ENCODE results near the gene ARNT2. TPM values are rescaled to one million over a fixed set of nuclear protein-coding genes. Genes with fewer than 3 reads are reported as not detected.

Gene ARNT2
- total RNA-seq, 1 experiment from 2014 or later, result 7.0 TPM

- Mint-ChIP-seq H3K27ac (no peak overlapping the region), H3K36me3 (no peaks in the 10 kb centered on the region), H3K4me1 (no peaks in the 10 kb centered on the region), H3K4me3 (no peak overlapping the region), H3K27me3 (ENCODE audit: low read depth) (no peaks in the 10 kb centered on the region), H3K9me3 (peaks cover 8% of the 10 kb centered on the region; the same call in 1 of the 2 replicates)
- POLR2A ChIA-PET, result no interaction called here
- ATAC-seq, result no peak
- no peak for DNase-seq (ENCODE audit: low spot score)
- CTCF ChIA-PET, result no interaction called here
- no peak for TF ChIP-seq JUN (CRISPR knock-in tag; IDR thresholded peaks at IDR 0.05)
- no peak for TF ChIP-seq RORB (CRISPR knock-in tag; IDR thresholded peaks at IDR 0.05)
- TF ChIP-seq ATF6 (CRISPR knock-in tag; IDR thresholded peaks at IDR 0.05), result no peak
- TF ChIP-seq, protein P1, sequence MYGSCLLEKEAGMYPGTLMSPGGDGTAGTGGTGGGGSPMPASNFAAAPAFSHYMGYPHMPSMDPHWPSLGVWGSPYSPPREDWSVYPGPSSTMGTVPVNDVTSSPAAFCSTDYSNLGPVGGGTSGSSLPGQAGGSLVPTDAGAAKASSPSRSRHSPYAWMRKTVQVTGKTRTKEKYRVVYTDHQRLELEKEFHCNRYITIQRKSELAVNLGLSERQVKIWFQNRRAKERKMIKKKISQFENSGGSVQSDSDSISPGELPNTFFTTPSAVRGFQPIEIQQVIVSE (CRISPR knock-in tag; IDR thresholded peaks at IDR 0.05; ENCODE audit: borderline replicate concordance), result no peak
- no peak for TF ChIP-seq SP1 (CRISPR knock-in tag; conservative IDR thresholded peaks at IDR 0.05)
- no peak for TF ChIP-seq FOXJ3 (CRISPR knock-in tag; IDR thresholded peaks at IDR 0.05; ENCODE audit: borderline replicate concordance)
- TF ChIP-seq HMGXB4 (CRISPR knock-in tag; IDR thresholded peaks at IDR 0.05), result no peak
Measured at GRCh38 chr15:80547264-80547663, 143.1 kb downstream of the ARNT2 start.

GRCh38 chr15:80549191-80549590 is 145.0 kb downstream of the ARNT2 start:
- ATAC-seq, result no peak
- Mint-ChIP-seq H3K27ac (no peak overlapping the region), H3K36me3 (no peaks in the 10 kb centered on the region), H3K4me1 (no peaks in the 10 kb centered on the region), H3K9me3 (peaks cover 5% of the 10 kb centered on the region; the same call in 1 of the 2 replicates), H3K27me3 (ENCODE audit: low read depth) (no peaks in the 10 kb centered on the region), H3K4me3 (no peak overlapping the region)
- ChIA-PET CTCF (interaction anchor here (0.8 kb wide), 1 partner anchor 227 kb away, joined by 4 read pairs; no protein-coding TSS in a partner anchor), POLR2A (no interaction called here)
- DNase-seq (ENCODE audit: low spot score), result no peak
- TF ChIP-seq ATF2 (CRISPR knock-in tag; IDR thresholded peaks at IDR 0.05; ENCODE audit: borderline replicate concordance, low read depth) (no peak), ZNF416 (CRISPR knock-in tag; IDR thresholded peaks at IDR 0.05) (no peak), CREB1 (CRISPR knock-in tag; IDR thresholded peaks at IDR 0.05) (no peak), RORB (CRISPR knock-in tag; IDR thresholded peaks at IDR 0.05) (no peak), ZNF512 (CRISPR knock-in tag; IDR thresholded peaks at IDR 0.05; ENCODE audit: borderline replicate concordance) (no peak), SOX15 (CRISPR knock-in tag; IDR thresholded peaks at IDR 0.05) (no peak), ESRRA (CRISPR knock-in tag; IDR thresholded peaks at IDR 0.05; ENCODE audit: borderline replicate concordance) (no peak), PRRX2 (CRISPR knock-in tag; IDR thresholded peaks at IDR 0.05) (no peak), ETV6 (CRISPR knock-in tag; IDR thresholded peaks at IDR 0.05) (no peak), FOXK1 (CRISPR knock-in tag; IDR thresholded peaks at IDR 0.05) (no peak)
- TF ChIP-seq, protein P2, sequence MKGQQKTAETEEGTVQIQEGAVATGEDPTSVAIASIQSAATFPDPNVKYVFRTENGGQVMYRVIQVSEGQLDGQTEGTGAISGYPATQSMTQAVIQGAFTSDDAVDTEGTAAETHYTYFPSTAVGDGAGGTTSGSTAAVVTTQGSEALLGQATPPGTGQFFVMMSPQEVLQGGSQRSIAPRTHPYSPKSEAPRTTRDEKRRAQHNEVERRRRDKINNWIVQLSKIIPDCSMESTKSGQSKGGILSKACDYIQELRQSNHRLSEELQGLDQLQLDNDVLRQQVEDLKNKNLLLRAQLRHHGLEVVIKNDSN (CRISPR knock-in tag; IDR thresholded peaks at IDR 0.05), result no peak
- TF ChIP-seq, protein P3, sequence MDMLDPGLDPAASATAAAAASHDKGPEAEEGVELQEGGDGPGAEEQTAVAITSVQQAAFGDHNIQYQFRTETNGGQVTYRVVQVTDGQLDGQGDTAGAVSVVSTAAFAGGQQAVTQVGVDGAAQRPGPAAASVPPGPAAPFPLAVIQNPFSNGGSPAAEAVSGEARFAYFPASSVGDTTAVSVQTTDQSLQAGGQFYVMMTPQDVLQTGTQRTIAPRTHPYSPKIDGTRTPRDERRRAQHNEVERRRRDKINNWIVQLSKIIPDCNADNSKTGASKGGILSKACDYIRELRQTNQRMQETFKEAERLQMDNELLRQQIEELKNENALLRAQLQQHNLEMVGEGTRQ (CRISPR knock-in tag; IDR thresholded peaks at IDR 0.05), result no peak
- TF ChIP-seq, protein P4, sequence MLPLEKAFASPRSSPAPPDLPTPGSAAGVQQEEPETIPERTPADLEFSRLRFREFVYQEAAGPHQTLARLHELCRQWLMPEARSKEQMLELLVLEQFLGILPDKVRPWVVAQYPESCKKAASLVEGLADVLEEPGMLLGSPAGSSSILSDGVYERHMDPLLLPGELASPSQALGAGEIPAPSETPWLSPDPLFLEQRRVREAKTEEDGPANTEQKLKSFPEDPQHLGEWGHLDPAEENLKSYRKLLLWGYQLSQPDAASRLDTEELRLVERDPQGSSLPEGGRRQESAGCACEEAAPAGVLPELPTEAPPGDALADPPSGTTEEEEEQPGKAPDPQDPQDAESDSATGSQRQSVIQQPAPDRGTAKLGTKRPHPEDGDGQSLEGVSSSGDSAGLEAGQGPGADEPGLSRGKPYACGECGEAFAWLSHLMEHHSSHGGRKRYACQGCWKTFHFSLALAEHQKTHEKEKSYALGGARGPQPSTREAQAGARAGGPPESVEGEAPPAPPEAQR (CRISPR knock-in tag; IDR thresholded peaks at IDR 0.05), result no peak
- TF ChIP-seq, protein P5, sequence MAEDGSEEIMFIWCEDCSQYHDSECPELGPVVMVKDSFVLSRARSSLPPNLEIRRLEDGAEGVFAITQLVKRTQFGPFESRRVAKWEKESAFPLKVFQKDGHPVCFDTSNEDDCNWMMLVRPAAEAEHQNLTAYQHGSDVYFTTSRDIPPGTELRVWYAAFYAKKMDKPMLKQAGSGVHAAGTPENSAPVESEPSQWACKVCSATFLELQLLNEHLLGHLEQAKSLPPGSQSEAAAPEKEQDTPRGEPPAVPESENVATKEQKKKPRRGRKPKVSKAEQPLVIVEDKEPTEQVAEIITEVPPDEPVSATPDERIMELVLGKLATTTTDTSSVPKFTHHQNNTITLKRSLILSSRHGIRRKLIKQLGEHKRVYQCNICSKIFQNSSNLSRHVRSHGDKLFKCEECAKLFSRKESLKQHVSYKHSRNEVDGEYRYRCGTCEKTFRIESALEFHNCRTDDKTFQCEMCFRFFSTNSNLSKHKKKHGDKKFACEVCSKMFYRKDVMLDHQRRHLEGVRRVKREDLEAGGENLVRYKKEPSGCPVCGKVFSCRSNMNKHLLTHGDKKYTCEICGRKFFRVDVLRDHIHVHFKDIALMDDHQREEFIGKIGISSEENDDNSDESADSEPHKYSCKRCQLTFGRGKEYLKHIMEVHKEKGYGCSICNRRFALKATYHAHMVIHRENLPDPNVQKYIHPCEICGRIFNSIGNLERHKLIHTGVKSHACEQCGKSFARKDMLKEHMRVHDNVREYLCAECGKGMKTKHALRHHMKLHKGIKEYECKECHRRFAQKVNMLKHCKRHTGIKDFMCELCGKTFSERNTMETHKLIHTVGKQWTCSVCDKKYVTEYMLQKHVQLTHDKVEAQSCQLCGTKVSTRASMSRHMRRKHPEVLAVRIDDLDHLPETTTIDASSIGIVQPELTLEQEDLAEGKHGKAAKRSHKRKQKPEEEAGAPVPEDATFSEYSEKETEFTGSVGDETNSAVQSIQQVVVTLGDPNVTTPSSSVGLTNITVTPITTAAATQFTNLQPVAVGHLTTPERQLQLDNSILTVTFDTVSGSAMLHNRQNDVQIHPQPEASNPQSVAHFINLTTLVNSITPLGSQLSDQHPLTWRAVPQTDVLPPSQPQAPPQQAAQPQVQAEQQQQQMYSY (CRISPR knock-in tag; IDR thresholded peaks at IDR 0.05), result no peak
